Fibroblast of lung (primary cell): ENCODE data around the gene AFAP1L2. TPM values are rescaled to one million over a fixed set of nuclear protein-coding genes. Genes with fewer than 3 reads are reported as not detected.

Experiments
- DNase-seq, 2 donors: peaks; one replicate each; pipeline versions ENCODE4 v3.0.0 to v3.0.0-alpha.2; 2010; ENCODE audit warnings: low read depth in 2 of 2
- H2AFZ ChIP-seq: 2 replicates; pipeline ENCODE4 v1.5.1; 2012; ENCODE audit warnings: low read length, control low read depth, inconsistent platforms
- H3K27ac ChIP-seq: 2 replicates; pipeline ENCODE4 v1.5.1; 2011; ENCODE audit warnings: low read length, control low read depth; ENCODE audit not compliant: insufficient read depth
- H3K27me3 ChIP-seq: 2 replicates; pipeline ENCODE4 v1.5.1; 2011; ENCODE audit warnings: mild to moderate bottlenecking, low read length; ENCODE audit not compliant: control insufficient read depth, insufficient read depth
- H3K36me3 ChIP-seq: 2 replicates; pipeline ENCODE4 v1.5.1; 2011; ENCODE audit warnings: low read length; ENCODE audit not compliant: control insufficient read depth, insufficient read depth
- H3K4me1 ChIP-seq: 2 replicates; pipeline ENCODE4 v1.5.1; 2011; ENCODE audit warnings: low read length; ENCODE audit not compliant: control insufficient read depth, insufficient read depth; ENCODE audit errors: extremely low read depth
- H3K4me2 ChIP-seq: 2 replicates; pipeline ENCODE4 v1.5.1; 2011; ENCODE audit warnings: low read length, control low read depth; ENCODE audit not compliant: insufficient read depth; ENCODE audit errors: extremely low read depth
- H3K4me3 ChIP-seq, 4 experiments: fragments of 200-600 bp in 1 of 4; sonication (generic) in 1 of 4; replicated peaks in 1 of 4; 2 replicates each; pipeline ENCODE4 v1.5.1; 2011 to 2016; ENCODE audit warnings: low read length in 4 of 4, low read depth in 3 of 4, mild to moderate bottlenecking in 3 of 4, control low read depth in 2 of 4, inconsistent platforms in 1 of 4, mixed read lengths in 1 of 4; ENCODE audit not compliant: insufficient read depth in 1 of 4; ENCODE audit errors: control extremely low read depth in 1 of 4
- H3K79me2 ChIP-seq: 2 replicates; pipeline ENCODE4 v1.5.1; 2012; ENCODE audit warnings: mild to moderate bottlenecking, low read length, inconsistent platforms; ENCODE audit not compliant: control insufficient read depth, insufficient read depth
- H3K9ac ChIP-seq: 2 replicates; pipeline ENCODE4 v1.5.1; 2011; ENCODE audit warnings: mild to moderate bottlenecking, low read length, control low read depth; ENCODE audit not compliant: insufficient read depth
- H3K9me3 ChIP-seq: 2 replicates; pipeline ENCODE4 v1.5.1; 2012; ENCODE audit warnings: low read depth, low read length; ENCODE audit not compliant: control insufficient read depth, insufficient read depth
- H4K20me1 ChIP-seq: 2 replicates; pipeline ENCODE4 v1.5.1; 2011; ENCODE audit warnings: low read length; ENCODE audit not compliant: control insufficient read depth, insufficient read depth; ENCODE audit errors: extremely low read depth
- EZH2 ChIP-seq: IDR thresholded peaks from 2 replicates; pipeline ENCODE4 v1.5.1; 2012; ENCODE audit warnings: low read length, control low read depth, mild to moderate bottlenecking; ENCODE audit errors: missing control alignments
- polyA plus RNA-seq, 2 donors: library from polyadenylated mRNA; depleted of rRNA in 1 of 2; stranded (reverse) in 1 of 2; unstranded in 1 of 2; fragments of >200 nt; gene quantifications; 2 replicates each; pipeline ENCODE4 v1.2.1, GENCODE V29; 2011 to 2012; ENCODE audit warnings: missing spikeins in 1 of 2
- total RNA-seq: library from RNA; depleted of rRNA; stranded (reverse); fragments of >200 nt; gene quantifications from 2 replicates; pipeline ENCODE4 v1.2.1, GENCODE V29; 2014
- TF ChIP-seq, protein P1 (sequence below), 2 donors: IDR thresholded peaks in 1 of 2; conservative IDR thresholded peaks in 1 of 2; 1 replicate in 1 of 2; 2 replicates in 1 of 2; pipeline ENCODE4 v1.5.1; 2011 to 2012; ENCODE audit warnings: low read length in 2 of 2, control low read depth in 1 of 2, inconsistent platforms in 1 of 2, low read depth in 1 of 2, mild to moderate bottlenecking in 1 of 2

Gene AFAP1L2
- total and polyA plus RNA-seq, 2 donors (not counting 1 experiment from before 2014, with no cell fraction given), result 0.17 to 9.6 TPM

DNA sequence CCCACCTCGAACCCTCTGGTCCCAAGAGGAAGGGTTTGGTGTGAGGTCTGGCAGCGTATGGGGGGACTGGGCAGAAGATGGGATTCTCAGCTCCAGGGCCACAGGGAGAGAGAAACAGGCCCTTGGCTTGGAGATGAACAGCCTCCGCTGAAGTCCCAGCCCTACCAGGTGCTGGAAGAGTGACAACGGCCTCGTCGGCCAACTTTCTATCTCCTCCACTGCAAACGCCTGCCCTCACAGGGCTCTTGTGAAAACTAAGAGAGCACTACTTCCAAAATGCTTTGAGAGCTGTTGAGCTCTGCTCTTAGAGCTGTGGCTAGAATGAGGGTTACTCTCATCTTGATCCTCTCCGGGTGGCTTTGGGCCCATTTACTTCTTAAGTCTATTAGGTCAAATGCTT, 63.5 kb downstream of the AFAP1L2 start:
- H3K9ac ChIP-seq, result no peak overlapping the region
- H3K27me3 ChIP-seq, result no peaks in the 10 kb centered on the region
- no peaks in the 10 kb centered on the region for H3K4me1 ChIP-seq
- H3K4me3 ChIP-seq, result no peak overlapping the region
- H2AFZ ChIP-seq, result no peak overlapping the region
- DNase-seq, result no peak
- no peaks in the 10 kb centered on the region for H3K36me3 ChIP-seq
- no peaks in the 10 kb centered on the region for H3K79me2 ChIP-seq
- TF ChIP-seq, protein P1, sequence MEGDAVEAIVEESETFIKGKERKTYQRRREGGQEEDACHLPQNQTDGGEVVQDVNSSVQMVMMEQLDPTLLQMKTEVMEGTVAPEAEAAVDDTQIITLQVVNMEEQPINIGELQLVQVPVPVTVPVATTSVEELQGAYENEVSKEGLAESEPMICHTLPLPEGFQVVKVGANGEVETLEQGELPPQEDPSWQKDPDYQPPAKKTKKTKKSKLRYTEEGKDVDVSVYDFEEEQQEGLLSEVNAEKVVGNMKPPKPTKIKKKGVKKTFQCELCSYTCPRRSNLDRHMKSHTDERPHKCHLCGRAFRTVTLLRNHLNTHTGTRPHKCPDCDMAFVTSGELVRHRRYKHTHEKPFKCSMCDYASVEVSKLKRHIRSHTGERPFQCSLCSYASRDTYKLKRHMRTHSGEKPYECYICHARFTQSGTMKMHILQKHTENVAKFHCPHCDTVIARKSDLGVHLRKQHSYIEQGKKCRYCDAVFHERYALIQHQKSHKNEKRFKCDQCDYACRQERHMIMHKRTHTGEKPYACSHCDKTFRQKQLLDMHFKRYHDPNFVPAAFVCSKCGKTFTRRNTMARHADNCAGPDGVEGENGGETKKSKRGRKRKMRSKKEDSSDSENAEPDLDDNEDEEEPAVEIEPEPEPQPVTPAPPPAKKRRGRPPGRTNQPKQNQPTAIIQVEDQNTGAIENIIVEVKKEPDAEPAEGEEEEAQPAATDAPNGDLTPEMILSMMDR (conservative IDR thresholded peaks at IDR 0.05 in 1 of 2, IDR thresholded peaks at IDR 0.05 in 1 of 2; ENCODE audit: low read depth in 1 of 2, low read length in 2 of 2), result no peak
- TF ChIP-seq EZH2, result no peak
- H3K27ac ChIP-seq, result no peak overlapping the region
- H3K9me3 ChIP-seq, result no peaks in the 10 kb centered on the region
- H4K20me1 ChIP-seq, result no peaks in the 10 kb centered on the region
- H3K4me2 ChIP-seq, result no peak overlapping the region

DNA sequence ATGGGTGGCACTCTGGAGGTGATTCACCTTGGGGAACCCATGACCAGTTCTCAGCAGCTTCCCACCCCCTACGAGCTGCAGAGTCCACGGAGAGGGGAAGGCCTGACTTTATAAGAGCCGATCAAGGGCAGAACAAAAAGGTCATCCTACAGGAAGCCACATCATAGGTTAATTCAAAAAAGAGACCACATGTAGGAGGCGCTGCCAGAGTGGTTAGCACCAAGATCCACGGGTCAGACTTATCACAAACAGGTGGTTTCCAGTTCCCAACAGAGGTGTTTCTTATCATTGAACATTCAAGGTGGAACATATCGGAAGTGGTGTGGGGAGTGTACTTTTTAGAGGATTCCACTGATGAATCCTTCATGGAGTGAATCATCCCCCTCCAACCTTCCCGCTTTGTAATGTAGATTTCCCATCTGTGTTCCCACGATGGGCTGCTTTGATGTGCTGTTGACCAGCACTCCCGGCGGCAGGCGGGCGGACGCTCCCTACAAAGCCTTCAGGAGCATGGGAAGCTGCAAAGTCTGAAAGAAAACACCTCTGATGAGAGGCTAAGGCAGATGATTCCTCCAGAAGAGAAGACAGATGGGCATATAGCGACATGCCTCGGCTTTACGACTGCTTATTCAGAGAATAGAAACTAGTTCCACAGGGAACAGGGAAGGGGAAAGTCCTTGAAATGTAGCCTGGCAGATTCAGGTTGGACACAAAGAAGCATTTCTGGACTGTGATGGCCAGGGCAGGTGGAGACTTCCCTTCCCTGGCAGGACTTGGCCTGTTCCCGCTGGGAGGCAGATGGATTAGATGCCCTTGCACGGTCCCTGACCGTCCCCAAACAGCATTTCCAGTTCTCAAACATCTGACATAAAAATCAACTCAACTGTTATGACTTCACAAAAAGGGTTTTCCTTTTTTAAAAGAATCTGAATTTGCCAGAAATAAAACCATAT, 66.5 kb downstream of the AFAP1L2 start:
- Histone ChIP-seq H4K20me1 (no peaks in the 10 kb centered on the region), H3K4me3 (no peak overlapping the region), H3K9me3 (no peaks in the 10 kb centered on the region), H3K4me1 (no peaks in the 10 kb centered on the region), H3K79me2 (no peaks in the 10 kb centered on the region), H3K27ac (no peak overlapping the region), H3K9ac (no peak overlapping the region), H2AFZ (no peak overlapping the region), H3K36me3 (no peaks in the 10 kb centered on the region), H3K27me3 (peaks cover 2% of the 10 kb centered on the region), H3K4me2 (no peak overlapping the region)
- no peak for TF ChIP-seq EZH2
- TF ChIP-seq, protein P1 (conservative IDR thresholded peaks at IDR 0.05 in 1 of 2, IDR thresholded peaks at IDR 0.05 in 1 of 2; ENCODE audit: low read depth in 1 of 2, low read length in 2 of 2), result no peak
- peak in 1 of 2 donors; percentile 66 for DNase-seq

DNA sequence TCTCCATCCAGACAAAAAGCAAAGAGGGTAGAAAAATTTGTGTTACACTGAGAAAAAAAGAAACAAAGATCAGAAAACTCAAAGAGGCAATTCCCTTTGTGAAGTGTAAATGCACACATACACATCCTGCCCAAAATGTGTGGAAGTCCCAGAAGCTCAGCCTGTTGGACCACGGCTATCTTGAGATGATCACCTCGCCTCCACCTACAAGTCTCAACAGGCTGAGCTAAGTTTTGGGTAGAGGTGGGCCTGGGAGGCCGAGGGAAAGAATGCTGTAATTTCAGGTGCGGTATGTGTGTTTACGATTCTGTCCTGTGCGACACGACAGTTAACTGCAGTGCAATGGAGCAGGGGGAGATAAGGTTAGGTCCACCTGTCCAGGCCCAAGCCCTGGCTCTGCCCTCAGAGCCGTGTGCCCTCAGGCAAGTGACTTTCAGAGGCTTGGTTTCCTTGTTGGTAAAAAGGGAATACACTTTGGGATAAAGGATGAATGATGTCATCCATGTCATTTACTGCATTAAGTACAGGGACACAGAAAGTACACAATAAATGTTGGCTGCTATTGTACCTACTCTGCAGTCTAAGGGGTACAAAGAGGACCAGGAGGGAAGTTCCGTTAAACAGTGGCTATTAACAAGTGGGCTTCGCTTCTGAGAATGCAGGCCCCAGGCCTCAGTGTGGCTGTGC, 67.3 kb downstream of the AFAP1L2 start:
- Histone ChIP-seq H3K79me2 (no peaks in the 10 kb centered on the region), H3K9ac (no peak overlapping the region), H4K20me1 (no peaks in the 10 kb centered on the region), H3K27ac (no peak overlapping the region), H3K4me2 (no peak overlapping the region), H3K27me3 (peaks cover 2% of the 10 kb centered on the region), H3K4me1 (no peaks in the 10 kb centered on the region), H3K4me3 (no peak overlapping the region), H3K9me3 (no peaks in the 10 kb centered on the region), H2AFZ (no peak overlapping the region), H3K36me3 (no peaks in the 10 kb centered on the region)
- TF ChIP-seq EZH2, result no peak
- TF ChIP-seq, protein P1 (conservative IDR thresholded peaks at IDR 0.05 in 1 of 2, IDR thresholded peaks at IDR 0.05 in 1 of 2; ENCODE audit: low read depth in 1 of 2, low read length in 2 of 2), result no peak
- DNase-seq, result no peak
